HG03064 (cell line): ENCODE results near the gene HLA-E.
"Not testable (repeated sequence)": the region's sequence is repeated elsewhere in the genome, so short reads cannot be mapped to it uniquely, and the experiment has no call there.

Experiments used
- ATAC-seq: cut with Tn5 transposase; IDR thresholded peaks from one replicate; pipeline ENCODE4 v1.9.1; 2021; ENCODE audit warnings: low read depth; ENCODE audit not compliant: unreplicated experiment

HLA-E gene

GRCh38 chr6:30480536-30481156 lies 8.7 kb upstream of the HLA-E start:
- ATAC-seq: no peak

DNA sequence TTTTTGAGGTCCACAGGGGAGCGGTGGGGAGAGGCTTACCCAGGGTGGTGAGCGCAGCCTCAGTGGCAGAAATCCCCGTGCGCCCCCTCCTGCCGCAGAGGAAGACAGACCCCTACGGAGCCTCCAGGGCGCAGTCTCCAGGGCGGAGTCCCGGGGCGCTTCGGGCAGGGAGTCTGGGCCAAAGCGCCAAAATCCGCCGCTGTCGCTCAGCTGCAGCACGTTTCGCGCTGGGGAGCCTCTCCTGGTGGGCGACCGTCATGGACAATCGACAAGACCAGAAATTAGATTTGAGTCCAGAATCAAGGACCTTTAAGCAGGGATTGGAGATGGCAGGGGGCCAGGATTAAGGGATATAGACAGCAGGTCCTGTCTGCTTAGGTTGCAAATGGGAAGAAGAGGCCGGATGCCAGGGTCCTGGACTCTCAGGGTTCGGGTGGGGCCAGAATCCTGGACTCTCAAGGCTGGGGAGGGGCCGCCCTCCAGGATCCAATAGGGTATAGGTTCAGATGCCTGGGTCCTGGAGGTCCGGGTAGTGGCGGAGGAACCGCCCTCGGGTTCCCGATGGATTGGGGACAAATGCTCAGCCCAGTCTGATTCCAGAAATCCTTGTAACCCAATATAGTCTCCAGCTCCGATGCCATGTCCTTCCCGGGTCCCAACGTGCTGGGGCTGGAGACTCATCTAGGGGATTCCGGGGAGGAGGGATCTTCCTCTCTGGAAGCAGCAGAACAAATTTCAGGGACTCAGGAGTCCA lies 7.9 kb upstream of the HLA-E start:
- no peak for ATAC-seq

- ATAC-seq: not testable (repeated sequence)
Measured at GRCh38 chr6:30481965-30482644, 7.2 kb upstream of the HLA-E start.

DNA sequence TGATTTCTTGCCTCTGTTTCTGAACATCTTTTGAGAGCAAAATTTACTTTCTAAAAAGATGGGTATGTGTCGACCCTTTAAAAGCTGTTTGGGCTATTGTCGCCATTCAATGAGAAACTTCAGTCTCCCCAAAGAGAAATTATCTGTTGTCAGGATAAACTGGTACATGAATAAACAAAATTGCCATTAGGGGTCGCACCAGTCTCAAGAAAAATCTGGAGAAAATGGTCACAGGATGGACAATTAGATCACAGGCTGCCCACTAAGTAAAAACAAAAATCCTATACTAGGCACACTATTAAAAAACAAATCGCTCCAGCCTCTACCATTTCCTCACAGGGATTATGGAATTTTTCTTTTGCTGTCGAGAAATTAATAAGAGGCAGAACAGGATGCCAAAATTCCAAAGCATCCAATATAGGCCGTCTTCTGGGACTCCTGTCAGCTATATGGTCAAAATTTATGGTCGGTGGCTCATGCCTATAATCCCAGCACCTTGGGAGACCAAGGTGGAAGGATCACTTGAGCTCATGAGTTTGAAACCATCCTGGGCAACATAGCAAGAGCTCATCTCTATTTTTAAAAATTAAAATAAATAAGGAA lies 5.5 kb upstream of the HLA-E start:
- no peak for ATAC-seq

DNA sequence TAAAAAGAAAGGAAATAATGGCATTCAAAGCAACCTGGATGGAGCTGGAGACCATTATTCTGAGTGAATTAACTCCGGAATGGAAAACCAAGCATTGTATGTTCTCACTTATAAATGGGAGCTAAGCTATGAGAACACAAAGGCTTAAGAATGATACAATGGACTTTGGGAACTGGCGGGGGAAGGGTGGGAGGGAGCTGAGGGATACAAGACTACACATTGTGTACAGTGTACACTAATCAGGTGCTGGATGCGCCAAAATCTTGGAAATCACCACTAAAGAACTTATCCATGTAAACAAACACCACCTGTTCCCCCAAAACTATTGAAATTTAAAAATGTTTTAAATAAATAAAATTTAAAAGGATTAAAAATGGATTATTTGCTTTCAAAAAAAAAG lies 4.1 kb upstream of the HLA-E start:
- ATAC-seq: no peak

- no peak for ATAC-seq
Measured at GRCh38 chr6:30487926-30488325, 1.4 kb upstream of the HLA-E start.

- not testable (repeated sequence) for ATAC-seq
Measured at GRCh38 chr6:30488697-30489080, 620 bp upstream of the HLA-E start.

DNA sequence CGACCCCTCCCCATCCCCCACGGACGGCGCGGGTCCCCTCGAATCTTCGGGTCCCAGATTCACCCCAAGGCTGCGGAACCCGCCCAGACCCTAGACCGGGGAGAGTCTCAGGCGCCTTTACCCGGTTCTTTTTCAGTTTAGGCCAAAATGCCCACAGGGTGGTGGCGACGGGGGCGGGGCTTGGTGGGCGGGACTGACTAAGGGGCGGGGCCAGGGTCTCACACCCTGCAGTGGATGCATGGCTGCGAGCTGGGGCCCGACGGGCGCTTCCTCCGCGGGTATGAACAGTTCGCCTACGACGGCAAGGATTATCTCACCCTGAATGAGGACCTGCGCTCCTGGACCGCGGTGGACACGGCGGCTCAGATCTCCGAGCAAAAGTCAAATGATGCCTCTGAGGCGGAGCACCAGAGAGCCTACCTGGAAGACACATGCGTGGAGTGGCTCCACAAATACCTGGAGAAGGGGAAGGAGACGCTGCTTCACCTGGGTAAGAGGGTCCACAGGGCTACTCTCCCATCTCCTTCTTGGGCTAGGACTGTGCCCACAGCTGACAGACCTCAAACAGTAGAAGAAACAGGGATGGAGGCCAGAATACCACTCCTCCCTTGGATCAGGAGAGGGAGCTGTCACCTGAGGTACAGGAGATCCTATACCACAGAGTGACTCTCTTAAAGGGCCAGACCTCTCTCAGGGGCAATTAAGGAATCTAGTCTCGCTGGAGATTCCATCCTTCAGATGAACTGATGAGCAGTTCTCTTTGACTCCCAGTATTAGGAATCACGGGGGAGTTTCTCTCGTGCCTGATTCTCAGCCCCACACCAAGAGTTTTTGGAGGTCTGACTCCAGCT lies 942 bp downstream of the HLA-E start:
- no peak for ATAC-seq

GRCh38 chr6:30491291-30491953 lies 2.1 kb downstream of the HLA-E start:
- not testable (repeated sequence) for ATAC-seq

DNA sequence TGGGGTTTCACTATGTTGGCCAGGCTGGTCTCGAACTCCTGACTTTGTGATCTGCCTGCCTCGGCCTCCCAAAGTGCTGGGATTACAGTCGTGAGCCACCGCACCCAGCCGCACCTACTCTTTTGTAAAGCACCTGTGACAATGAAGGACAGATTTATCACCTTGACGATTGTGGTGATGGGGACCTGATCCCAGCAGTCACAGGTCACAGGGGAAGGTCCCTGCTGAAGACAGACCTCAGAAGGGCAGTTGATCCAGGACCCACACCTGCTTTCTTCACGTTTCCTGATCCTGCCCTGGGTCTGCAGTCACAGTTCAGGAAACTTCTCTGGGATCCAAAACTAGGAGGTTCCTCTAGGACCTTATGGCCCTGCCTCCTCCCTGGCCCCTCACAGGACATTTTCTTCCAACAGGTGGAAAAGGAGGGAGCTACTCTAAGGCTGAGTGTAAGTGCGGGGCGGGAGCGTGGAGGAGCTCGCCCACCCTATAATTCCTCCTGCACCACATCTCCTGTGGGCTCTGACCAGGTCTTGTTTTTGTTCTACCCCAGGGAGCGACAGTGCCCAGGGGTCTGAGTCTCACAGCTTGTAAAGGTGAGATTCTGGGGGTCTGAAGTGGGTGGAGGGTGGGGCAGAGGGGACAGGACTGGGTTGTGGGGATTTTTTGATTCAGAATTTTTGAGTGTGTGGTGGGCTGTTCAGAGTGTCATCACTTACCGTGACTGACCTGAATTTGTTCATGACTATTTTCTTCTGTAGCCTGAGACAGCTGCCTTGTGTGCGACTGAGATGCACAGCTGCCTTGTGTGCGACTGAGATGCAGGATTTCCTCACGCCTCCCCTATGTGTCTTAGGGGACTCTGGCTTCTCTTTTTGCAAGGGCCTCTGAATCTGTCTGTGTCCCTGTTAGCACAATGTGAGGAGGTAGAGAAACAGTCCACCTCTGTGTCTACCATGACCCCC lies 3.0 kb downstream of the HLA-E start:
- no peak for ATAC-seq

GRCh38 chr6:30493643-30494250 lies 4.4 kb downstream of the HLA-E start:
- ATAC-seq: no peak

DNA sequence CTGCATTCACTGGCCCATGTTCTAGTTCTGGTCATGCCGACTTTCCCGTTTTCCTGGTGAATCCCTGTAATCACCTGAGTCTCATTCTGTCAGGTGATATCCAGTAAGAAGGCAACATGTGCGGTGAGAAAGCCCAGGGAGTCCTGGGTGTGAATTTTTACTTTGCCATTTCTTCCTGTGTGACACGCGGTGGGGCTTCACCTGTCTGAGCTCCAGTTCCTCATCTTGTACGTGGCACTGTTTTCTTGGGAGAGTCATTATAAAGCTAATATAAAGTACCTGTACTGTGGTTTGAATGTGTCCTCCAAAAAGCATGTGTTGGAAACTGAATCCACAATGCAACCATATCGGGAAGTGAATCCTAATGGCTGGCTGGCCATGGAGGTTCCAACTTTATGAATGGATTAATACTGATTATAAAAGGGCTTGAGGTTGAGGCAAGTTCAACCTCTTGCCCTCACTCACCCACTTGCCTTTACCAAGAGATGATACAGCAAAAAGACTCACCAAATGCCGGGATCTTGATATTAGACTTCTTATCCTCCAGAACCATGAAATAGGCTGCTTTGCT lies 5.1 kb downstream of the HLA-E start:
- ATAC-seq: no peak

- ATAC-seq: not testable (repeated sequence)
Measured at GRCh38 chr6:30495060-30495459, 5.8 kb downstream of the HLA-E start.

DNA sequence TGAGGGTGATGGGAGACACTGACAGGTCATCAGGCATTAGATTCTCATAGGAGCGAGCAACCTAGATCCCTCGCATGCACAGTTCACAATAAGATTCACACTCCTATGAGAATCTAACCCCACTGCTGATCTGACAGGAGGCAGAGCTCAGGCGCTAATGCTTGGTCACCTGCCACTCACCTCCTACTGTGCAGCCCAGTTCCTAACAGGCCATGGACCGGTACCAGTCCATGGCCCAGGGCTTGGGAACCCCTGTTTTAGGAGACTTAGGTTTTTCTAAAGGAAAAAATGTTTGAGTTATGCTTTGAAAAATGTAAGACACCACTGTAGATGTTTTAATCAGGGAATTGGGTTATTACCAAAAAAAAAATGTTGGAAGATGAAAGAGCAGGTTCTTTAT lies 6.7 kb downstream of the HLA-E start:
- ATAC-seq: no peak

GRCh38 chr6:30497261-30497599 lies 7.9 kb downstream of the HLA-E start:
- ATAC-seq: not testable (repeated sequence)

DNA sequence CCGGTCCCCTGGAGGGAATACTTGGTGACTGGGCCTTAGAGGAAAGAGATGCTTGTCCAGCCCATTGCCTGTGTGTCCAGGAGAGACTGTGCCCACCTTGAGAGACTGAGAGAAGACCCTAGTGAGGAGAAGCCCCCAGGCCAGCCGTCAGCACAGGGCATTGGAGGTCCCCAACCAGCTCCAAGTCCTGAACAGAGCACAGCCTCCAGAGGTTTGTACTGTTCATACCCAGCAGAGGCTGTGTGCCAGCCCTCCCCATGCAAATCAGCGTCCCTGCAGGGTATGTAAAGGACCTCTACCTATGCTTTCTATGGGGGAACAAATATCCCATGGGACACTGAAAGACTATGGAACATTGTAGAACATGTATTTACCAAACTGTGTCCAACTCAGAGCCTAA lies 8.4 kb downstream of the HLA-E start:
- ATAC-seq: no peak

GRCh38 chr6:30498705-30499104 lies 9.4 kb downstream of the HLA-E start:
- not testable (repeated sequence) for ATAC-seq
